Retina (tissue), 1 donor: ENCODE data around the gene GOLPH3.
"Not testable (repeated sequence)": the region's sequence is repeated elsewhere in the genome, so short reads cannot be mapped to it uniquely, and the experiment has no call there.

Experiments
- DNase-seq: peaks from one replicate; pipeline ENCODE4 v3.0.0-alpha.2; 2016

GOLPH3 gene

GRCh38 chr5:32174011-32174870 is at the start of gene GOLPH3:
TSS of gene GOLPH3 (minus strand) at chr5:32174319. CDS start at chr5:32174034, 285 bp downstream.
- peak; percentile 97 for DNase-seq

DNA sequence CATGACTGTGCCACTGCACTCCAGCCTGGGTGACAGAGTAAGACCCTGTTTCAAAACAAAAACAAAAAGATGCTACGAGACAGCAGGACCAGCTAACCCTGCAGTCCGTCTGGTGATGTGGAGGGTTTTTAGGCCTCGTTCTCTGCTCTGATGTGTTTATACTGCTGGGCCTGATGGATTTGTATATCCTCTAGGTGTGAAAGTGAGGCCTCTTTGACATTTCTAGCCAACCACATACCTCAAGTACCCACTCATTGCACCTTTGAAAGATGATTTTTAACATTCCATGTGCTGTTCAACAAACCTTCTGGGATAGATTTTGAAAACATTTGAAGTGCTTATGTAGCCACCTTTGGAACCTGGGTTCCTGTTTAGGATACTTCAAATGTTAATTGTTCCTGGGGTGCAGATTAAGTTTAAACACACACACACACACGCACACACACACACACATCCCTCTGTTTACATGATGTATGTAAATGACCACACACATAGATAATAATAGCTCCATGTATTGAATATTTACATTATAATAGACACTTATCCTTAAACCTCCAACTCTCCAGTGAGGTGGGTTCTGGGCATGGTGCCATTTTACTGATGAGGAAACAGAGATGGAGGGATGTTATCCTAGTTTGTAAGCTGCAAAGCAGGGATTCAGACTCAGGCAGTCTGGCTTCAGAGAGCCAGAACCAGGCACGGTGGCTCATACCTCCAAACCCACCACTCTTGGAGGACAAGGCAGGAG is 48.8 kb upstream of the GOLPH3 start:
- DNase-seq: no peak

GRCh38 chr5:32217886-32218396 is 43.8 kb upstream of the GOLPH3 start:
- DNase-seq: peak; percentile 22

GRCh38 chr5:32214344-32214743 is 40.2 kb upstream of the GOLPH3 start:
- not testable (repeated sequence) for DNase-seq

DNA sequence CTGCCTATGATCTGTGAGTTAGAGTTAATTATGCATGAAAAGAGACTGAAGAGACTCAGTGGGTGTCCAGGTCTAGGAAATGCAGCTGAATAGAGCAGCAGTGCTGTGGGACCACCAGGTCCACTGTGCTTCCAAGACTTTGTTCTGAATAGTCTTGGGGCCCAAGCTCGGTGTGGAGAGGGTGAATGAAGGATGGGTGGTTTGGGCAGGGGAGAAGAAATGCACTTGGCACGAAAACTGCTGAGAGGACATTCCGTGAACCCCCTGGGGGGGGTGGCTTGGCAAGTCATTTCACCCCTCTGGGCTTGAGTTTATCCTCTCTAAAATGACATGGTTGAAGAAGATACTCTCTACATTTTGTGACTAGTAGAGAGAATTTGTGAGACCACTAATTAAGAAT is 36.0 kb upstream of the GOLPH3 start:
- DNase-seq: no peak

GRCh38 chr5:32208837-32209236 is 34.7 kb upstream of the GOLPH3 start:
- not testable (repeated sequence) for DNase-seq

- no peak for DNase-seq
Observed at GRCh38 chr5:32207355-32207634, 33.2 kb upstream of the GOLPH3 start.

- DNase-seq: no peak
Observed at GRCh38 chr5:32206509-32207354, 32.6 kb upstream of the GOLPH3 start.

DNA sequence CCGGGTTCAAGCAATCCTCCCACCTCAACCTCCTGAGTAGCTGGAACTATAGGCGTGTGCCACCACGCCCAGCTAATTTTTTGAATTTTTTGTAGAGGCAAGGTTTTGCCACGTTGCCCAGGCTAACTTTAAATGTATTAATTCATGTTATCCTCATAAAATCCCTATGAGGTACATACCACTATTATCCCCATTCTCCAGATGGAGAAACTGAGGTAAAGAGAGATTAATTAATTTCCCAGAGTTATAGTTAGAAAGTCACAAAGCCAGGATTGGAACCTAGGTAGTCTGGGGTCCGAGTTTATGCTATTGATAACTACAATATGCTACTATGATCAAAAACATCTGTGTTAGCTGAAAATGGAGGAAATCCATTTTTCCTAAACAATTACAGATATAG is 31.9 kb upstream of the GOLPH3 start:
- no peak for DNase-seq

GRCh38 chr5:32202394-32202793 is 28.3 kb upstream of the GOLPH3 start:
- DNase-seq: no peak

- DNase-seq: no peak
Observed at GRCh38 chr5:32201122-32201753, 27.1 kb upstream of the GOLPH3 start.

- DNase-seq: no peak
Observed at GRCh38 chr5:32197032-32197431, 22.9 kb upstream of the GOLPH3 start.

DNA sequence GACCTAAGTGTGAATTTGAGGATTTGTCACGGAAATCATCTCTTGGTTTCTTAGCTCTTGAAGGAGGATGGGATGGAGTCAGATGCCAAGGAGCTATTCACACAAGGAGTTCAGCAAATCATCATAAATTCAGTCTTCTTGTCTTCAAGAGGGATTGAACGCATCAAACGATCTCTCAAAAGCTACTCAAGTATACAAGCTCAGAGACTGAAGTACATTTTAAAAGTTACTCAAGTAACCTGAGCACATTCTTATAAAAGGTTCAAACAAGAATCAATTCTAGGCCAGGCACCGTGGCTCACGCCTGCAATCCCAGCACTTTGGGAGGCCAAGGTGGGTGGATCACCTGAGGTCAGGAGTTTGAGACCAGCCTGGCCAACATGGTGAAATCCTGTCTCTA is 21.1 kb upstream of the GOLPH3 start:
- DNase-seq: no peak

DNA sequence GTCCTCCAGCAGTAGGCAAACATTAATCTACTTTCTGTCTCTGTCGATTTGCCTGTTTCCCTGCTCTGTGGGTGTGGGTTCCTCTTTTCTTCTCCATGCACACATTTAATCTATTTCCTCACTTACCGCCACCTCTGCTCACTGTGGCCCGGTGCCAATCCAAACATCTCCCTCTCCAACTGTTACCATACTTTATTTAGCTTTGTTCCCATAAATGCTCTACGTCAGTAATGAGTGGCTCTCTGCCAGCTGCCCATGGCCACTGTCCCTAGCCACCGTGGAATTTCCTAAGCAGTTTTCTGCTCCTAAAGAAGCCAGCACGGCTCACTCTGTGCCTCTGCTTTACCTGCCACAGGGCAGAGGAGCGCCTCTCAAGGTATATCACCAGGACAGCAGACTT is 19.5 kb upstream of the GOLPH3 start:
- DNase-seq: no peak

GRCh38 chr5:32190095-32190494 is 16.0 kb upstream of the GOLPH3 start:
- no peak for DNase-seq

GRCh38 chr5:32187675-32188074 is 13.6 kb upstream of the GOLPH3 start:
- no peak for DNase-seq

DNA sequence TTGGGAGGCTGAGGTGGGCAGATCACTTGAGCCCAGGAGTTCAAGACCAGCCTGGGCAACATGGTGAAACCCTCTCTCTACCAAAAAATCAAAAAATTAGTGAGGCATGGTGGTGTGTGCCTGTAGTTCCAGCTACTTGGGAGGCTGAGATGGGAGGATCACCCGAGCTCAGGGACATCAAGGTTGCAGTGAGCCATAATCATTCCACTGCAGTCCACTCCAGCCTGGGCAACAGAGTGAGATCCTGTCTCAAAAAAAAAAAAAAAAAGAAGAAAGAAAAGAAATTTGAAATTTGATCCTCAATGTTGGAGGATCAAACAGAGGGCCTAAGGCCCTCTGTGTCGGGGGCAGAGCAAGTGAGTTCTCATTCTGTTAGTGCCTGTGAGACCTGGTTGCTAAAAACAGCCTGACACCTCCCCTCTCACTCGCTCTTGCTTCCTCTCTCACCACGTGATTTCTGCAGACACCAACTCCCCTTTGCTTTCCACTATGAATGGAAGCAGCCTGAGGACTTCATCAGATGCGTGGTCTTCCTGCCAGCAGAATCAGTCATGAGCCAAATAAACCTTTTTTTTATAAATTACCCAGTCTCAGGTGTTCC is 8.4 kb upstream of the GOLPH3 start:
- DNase-seq: no peak

GRCh38 chr5:32173267-32174010 is 680 bp downstream of the GOLPH3 start:
- DNase-seq: peak; percentile 75

GRCh38 chr5:32172923-32173266 is 1.2 kb downstream of the GOLPH3 start:
- no peak for DNase-seq

DNA sequence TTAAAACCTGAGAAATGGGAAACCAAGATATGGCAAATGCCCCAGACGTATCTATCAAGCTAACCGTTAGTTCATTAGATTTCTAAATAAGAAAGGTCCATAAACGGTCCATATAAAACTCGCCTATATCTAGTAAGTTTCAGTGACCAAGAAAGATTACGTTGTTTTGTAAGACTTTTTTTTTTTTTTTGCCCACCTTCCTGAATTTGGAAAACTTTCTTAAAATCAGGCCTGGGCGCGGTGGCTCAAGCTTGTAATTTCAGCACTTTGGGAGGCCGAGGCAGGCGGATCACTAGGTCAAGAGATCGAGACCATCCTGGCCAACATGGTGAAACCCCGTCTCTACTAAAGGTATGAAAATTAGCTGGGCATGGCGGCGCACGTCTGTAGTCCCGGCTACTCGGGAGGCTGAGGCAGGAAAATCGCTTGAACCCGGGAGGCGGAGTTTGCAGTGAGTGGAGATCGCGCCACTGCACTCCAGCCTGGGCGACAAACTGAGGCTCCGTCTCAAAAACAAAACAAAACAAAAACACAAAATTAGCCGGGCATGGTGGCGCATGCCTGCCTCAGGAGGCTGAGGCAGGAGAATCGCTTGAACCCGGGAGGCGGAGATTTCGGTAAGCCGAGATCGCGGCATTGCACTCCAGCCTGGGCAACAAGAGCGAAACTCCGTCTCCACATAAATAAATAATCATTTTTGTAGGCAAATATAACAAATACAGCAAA is 1.8 kb downstream of the GOLPH3 start:
- peak; percentile 42 for DNase-seq
